ENCODE results near the gene SULT1A1. TPM values are rescaled to one million over a fixed set of nuclear protein-coding genes. Genes with fewer than 3 reads are reported as not detected.
"Not testable (repeated sequence)": the region's sequence is repeated elsewhere in the genome, so short reads cannot be mapped to it uniquely, and the experiment has no call there.

Gene SULT1A1
- polyA plus RNA-seq, 3 donors = 21.9 to 30.4 (median 30.3) TPM

DNA sequence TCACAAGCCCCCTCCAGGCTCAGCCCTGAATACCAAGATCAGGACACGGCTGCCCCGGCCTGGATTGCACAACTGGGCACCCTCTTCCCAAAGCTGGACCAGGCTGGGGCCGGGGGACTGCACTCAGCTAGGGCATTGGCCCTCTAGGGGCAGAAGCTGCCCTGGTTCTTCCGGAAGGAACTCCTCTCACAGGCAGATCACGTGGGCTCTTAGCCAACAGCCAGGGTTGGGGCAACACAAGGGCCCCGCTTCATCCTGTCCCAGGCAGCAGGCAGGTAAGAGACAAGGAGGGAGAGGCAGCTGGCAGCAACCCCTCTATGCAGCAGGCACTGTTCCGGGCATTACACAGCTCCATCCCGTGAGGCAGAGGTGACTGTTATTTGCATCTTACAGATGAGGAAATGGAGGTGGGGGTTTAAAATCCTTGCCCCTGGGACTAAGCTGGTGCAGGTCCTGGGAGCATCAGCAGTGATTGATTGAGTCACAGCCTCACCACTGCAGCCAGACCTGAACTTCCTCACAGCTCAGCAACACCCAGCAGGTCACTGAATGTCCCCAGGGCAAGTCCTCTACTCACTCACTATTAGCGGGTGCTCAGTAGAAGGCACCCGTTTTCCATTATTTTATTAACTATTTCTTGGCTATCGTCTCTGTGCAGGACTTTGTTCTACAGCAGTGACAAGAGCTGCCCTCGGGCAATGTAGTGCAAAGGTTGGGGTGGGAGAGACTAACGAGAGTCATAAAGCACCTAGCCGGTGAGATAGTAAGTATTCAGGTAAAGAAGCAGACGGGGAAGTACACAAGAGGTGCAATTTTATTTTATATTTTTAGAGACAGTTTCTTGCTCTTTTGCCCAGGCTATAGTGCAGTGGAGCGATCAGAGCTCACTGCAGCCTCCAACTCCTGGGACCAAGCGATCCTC lies 2.8 kb upstream of the SULT1A1 start:
- DNase-seq = not testable (repeated sequence)

GRCh38 chr16:28610595-28611191 lies 849 bp upstream of the SULT1A1 start:
- DNase-seq = peak; percentile 8

- DNase-seq = not testable (repeated sequence)
Observed at GRCh38 chr16:28608867-28609596, 812 bp downstream of the SULT1A1 start.

DNA sequence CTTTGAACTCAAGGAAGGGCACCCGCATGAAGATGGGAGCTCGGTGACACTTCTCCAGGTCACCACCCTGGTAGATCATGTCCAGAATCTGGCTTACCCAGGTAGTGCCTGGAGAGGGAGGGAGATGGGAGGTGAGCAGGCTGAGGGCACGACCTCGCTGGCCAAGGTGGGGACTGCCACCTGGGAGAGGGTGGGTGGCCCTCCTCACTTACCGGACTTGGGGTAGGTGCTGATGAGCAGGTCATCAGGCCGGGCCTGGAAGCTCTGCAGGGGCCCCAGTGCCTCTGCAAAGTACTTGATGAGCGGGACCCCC lies 1.4 kb downstream of the SULT1A1 start:
- DNase-seq = not testable (repeated sequence)

DNA sequence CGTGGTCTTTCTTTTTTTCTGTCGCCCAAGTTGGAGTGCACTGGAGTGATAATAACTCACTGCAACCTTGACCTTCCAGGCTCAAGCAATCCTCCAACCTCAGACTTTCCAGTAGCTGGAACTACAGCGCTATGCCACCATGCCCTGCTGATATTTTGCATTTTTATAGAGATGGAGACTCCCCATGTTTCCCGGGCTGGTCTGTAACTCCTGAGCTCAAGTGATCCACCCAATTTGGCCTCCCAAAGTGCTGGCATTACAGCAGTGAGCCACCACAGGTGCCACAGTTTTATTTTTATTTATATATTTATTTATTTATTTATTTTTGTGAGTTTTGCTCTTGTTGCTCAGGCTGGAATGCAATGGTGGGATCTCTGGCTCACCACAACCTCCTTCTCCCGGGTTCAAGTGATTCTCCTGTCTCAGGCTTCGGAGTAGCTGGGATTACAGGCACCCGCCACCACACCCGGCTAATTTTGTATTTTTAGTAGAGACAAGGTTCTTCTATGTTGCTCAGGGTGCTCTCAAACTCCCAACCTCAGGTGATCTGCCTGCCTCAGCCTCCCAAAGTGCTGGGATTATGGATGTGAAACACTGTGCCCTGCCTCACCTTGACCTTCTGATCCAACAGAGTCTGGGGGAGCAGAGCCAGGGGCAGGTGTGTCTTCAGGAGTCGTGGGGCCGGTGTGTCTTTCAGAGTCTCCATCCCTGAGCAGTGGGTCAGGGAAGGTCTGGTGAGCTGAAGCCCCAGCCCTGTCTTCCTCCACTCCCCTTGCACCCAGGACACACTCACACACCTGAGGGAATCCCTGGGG lies 2.0 kb downstream of the SULT1A1 start:
- not testable (repeated sequence) for DNase-seq

GRCh38 chr16:28607116-28607623 lies 2.7 kb downstream of the SULT1A1 start:
- DNase-seq = no peak

- DNase-seq = no peak
Observed at GRCh38 chr16:28606291-28607115, 3.3 kb downstream of the SULT1A1 start.

DNA sequence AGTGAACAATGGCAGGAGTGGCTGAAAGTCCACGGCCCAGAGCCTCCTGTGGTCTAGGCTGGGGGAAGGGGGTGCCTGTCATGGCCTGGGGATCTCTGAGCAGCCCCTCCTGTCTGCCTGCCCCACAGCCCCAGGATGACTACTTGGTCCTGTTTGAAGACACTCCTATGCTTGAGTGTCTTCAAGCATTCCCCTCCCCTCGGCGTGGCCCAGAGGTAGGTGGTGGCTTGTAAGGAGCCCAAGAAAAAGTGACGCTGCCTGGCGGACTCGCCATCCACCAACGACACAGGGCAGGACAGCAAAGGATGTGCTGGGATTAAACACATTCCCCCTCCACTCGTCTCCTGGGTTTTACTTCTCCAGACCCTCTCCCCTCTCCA lies 5.7 kb downstream of the SULT1A1 start:
- DNase-seq = no peak

- no peak for DNase-seq
Observed at GRCh38 chr16:28603381-28604185, 6.3 kb downstream of the SULT1A1 start.

DNA sequence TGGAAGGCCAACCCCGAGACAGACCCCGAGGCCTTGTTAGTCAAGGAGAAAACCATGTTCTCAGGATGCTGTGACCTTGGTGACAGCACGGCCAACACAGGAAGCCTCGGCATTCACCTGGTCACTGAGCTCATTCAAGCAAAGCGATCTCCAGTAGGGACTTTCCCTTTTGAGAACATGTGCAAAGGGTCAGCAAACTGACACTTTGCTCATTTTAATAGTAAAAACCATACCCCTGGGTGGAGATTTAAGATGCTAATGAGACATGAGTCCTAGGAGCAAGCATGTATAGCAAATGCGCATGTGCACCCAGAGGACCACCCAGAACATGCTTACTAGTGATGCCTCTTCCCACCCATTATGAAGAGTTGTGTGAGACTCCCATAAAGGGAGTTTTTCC lies 7.3 kb downstream of the SULT1A1 start:
- DNase-seq = no peak

- DNase-seq = not testable (repeated sequence)
Observed at GRCh38 chr16:28602062-28602461, 7.8 kb downstream of the SULT1A1 start.

DNA sequence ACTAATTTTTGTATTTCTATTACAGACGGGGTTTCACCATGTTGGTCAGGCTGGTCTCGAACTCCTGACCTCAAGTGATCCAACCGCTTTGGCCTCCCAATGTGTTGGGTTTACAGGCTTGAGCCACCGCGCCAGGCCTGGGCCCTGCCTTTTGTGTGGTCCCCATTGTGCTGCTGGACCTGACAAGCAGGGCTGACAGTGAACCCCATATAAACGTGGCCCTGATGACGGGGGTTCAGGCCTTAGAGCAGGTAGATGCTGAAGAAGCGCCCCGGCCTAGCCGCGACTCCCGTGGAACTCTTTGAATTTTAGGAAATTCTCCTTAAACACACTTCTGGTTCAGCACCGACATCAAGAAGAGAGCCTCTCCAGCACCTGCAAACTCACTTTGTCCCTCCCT lies 8.3 kb downstream of the SULT1A1 start:
- not testable (repeated sequence) for DNase-seq

GRCh38 chr16:28600965-28601364 lies 8.9 kb downstream of the SULT1A1 start:
- DNase-seq = not testable (repeated sequence)

GRCh38 chr16:28599377-28600285 lies 10.2 kb downstream of the SULT1A1 start:
- not testable (repeated sequence) for DNase-seq

DNA sequence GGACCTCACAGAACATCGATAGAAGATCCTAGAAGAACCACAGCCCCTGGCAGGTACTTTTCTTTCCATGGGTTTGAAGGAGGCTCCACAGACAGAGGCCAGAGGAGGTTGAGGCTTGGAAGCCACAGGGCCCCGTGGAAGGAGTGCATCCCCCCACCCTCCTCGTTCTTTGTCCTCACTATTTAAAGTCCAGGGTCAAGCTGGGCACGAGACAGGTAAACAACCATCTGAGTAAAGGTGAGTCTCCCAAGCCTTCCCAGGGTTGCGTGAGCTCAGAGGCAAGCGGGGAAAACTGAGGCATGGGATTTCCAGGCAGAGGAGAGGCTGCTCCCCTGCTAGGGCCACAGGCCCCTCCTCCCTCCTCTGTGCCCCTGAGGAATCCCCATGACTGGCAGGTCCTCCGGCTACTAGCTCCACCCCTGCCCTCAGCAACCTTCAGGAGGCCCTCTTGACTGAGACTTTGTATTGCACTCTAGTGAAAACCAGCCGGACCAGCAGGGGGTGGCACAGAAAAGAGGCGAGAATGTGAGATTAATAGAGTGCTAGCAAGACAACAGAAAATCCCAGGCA lies 12.1 kb downstream of the SULT1A1 start:
- DNase-seq = no peak

GRCh38 chr16:28596840-28597691 lies 12.8 kb downstream of the SULT1A1 start, which contains the start of gene SULT1A2:
Gene SULT1A2 (minus strand): TSS chr16:28597050. CDS start chr16:28595930, 1,120 bp downstream.
- peak; percentile 56 for DNase-seq

GRCh38 chr16:28596115-28596630 lies 13.7 kb downstream of the SULT1A1 start:
- DNase-seq = no peak

Measured in renal pelvis (tissue), 4 donors.